GM21737 (cell line): ENCODE data around the gene ETDC.

Source experiments
- ATAC-seq: cut with Tn5 transposase; IDR thresholded peaks from one replicate; pipeline ENCODE4 v1.9.1; 2021; ENCODE audit warnings: mild to moderate bottlenecking, moderate library complexity; ENCODE audit not compliant: unreplicated experiment

Gene ETDC

DNA sequence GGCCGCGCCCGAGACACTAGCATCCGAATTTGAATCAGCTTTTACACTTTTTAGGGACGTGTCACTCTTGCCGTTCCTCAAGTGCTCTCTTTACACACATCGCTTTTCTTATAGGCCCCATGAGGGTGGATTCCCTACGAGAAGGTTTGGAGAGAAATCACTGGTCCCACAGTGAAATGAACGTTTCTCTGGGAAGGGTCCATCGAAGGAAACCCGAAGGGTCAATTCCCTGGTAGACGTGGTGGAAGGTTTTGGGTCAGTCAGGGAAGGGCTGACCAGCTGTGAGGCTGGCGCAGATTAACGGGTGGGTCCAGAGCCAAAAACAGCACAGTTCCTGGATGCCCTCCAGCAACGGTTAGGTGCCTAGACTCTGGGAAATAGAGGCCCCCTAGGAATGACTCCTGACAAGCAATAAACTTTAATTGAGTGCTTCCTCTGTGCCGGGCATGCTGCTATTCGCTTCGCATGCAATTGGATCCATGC is 35.9 kb downstream of the ETDC start:
- no peak for ATAC-seq

DNA sequence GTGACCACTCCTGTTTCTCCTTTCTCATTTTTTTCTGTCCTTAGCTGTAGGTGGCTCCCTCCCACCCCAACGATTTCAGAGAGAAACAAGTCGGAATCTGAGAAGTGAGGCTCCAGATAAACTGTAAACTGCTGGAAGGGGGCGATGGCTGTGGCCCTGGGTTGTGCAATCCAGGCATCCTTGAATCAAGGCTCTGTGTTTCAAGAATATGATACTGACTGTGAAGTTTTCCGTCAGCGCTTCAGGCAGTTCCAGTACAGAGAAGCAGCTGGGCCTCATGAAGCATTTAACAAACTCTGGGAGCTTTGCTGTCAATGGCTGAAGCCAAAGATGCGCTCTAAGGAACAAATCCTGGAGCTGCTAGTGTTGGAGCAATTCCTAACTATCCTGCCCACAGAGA is 37.7 kb downstream of the ETDC start:
- ATAC-seq, result no peak

DNA sequence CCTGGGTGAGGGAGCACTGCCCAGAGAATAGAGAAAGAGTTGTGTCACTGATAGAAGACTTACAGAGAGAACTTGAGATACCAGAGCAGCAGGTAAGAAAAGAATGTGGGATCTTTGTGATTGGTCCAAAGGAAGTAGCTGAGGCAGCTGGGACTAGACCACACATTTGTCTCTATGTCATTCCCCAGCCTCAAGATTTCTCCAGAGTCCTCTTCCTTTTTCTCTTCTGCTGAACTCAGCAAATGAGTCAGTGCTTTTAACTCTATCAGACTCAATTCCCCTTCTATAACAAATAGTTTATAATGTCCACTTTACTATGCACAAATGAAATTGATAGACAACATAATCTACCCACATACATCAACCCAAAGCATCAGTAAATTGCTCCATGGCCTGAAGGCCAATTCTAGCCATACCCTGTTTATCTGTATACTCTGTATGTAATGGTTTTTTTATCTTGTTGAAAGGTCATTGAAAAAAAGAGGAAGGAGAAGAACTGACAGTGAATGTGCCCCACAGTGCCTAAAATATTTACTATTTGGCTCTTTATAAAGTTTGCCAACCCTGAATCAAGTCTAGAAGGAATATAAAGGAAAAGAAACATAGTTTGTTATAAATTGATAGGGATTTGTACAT is 38.2 kb downstream of the ETDC start:
- no peak for ATAC-seq

DNA sequence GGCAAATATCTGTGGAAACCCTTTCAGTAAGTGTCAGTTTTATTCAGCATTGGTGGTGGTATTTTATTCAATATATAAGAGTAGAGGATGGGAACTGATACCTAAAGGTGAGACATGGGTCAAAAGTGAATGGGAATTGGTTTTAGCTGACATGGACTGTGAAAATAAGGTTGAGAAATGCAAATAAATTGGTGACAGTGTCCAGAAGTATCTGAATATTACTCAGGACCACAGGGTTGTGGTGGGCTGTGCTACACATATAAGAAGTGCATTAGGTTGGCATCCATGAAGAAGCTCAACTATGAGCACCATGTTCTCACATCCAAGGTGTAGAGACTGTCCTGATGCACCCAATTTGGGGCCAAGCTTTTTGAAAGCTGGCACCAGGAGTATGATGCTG is 45.0 kb downstream of the ETDC start:
- no peak for ATAC-seq
